ENCODE results near the gene LRRC37A2.
"Not testable (repeated sequence)": the region's sequence is repeated elsewhere in the genome, so short reads cannot be mapped to it uniquely, and the experiment has no call there.

LRRC37A2 gene

DNA sequence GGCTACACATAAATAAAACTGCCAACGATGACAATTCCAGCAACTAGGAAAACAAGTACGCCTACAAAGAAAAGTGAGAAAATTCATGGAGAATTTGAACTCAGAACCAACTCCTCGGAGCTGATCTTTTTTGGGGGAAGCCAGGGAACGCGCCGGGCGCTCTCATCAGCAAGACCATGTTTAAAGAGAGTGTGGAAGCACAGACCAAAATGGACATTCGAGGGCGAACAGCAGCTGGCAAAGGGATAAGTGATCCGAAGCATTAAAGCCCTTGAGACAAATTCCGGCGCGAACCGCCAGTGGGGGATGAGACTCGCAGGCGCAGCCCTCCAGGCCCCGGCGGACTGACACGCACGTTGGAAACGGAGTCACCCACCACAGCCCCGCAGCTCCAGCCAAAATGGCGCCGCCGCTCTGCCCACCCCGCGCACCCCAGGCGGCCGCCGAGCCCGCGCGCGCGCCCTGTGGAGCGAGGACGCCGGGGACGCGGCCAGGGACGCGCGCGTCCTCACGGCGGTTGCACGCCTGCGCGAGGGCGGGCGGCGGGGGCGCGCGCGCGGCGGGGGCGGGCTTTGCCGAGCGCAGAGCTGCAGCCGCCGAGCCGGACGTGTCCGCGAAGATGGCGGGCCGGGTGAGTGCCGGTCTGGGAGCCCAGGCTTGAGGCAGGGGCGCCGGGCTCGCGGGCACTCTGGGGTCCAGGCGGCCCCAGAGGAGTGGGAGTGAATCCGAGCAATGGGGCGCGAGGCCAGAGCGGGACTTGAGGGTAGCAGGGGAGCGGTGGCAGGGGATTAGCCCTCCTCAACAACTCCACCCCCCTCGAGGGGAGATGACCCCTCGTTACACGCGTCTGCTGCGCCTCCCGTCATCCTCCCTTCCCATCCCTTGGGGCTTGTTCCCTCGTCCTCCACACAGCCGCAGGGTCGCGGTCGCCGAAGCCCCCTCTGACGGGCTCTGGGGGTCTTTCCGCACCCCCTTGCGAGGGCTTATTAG, 78.2 kb downstream of the LRRC37A2 start, which contains the start of gene NSF:
Gene NSF, plus strand, starts transcription at position 513 of the 990 bp plus-strand sequence. Its CDS starts 107 bp downstream, at position 620.
- DNase-seq (ENCODE audit: low read depth, low spot score); H3K27ac ChIP-seq: not testable (repeated sequence)

- DNase-seq (ENCODE audit: low read depth, low spot score): not testable (repeated sequence)
Observed at GRCh38 chr17:46591332-46591731, 79.1 kb downstream of the LRRC37A2 start.

DNA sequence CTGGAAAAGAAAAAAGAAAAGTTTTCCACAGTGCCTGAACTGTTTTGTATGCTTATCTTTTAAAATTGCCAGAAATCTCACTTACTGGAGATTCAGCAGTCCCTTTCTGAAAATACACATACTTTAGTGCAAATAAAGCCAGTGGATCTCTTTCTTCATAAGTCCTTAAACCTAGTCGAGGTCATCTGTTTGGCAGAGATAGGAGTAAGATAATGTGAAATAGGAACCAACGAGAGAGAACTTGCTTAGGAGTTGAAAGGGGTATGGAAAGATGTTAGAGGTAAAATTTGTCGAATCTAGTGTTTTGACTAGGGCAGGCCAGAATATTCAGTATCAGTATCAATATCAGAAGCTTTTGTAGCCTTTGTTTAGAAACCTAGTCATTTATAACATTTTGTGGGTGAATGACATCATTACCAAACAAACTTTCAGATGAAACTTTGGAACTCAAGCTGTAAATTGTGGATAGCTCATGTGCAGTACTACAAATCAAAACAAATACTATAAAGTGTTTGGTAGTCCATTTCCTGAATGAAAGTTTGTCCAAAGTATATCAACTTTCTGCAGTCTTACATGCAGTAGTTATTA, 86.2 kb downstream of the LRRC37A2 start:
- H3K27ac ChIP-seq; DNase-seq (ENCODE audit: low read depth, low spot score): not testable (repeated sequence)

More at GRCh38 chr17:46591332-46591731, 79.1 kb downstream of the LRRC37A2 start:
- H3K27ac ChIP-seq: not testable (repeated sequence)

DNA sequence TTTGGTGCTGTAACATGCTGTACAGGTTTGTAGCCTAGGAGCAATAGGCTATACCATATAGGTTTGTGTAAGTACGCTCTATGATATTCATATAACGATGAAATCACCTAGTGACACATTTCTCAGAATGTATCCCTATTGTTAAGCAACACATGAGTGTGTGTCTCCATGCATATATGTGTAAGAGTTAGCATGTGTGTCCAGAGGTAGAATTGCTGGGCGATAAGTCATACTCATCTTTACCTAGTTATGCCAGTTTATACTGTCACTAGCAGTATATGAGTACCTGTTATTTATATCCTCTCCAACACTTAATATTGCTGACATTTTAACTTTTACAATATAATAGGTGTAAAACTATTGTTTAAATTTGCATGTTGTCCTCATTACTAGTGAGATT, 88.5 kb downstream of the LRRC37A2 start:
- DNase-seq (ENCODE audit: low read depth, low spot score); H3K27ac ChIP-seq: not testable (repeated sequence)

DNA sequence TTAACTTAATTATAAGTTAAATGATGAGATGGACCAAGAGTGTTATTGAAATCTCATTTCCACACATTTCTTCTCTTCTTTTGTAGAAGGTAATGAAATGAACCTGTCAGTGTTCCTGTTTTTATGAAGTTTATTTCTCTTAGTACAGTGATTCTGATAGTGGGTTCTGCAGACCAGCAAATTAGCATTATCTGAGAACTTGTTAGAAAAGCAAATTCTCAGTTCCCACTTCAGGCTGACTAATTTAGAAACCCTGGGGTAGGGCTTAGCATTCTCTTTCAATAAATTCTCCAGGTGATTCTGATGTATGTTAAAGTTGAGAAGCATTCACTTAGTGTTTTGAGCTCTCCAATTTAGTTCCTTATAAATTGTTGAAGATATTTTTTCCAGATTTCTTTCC, 90.9 kb downstream of the LRRC37A2 start:
- not testable (repeated sequence) for DNase-seq (ENCODE audit: low read depth, low spot score); H3K27ac ChIP-seq

Measured in epithelial cell of prostate (primary cell).